ENCODE data around the gene NPTXR. TPM values are rescaled to one million over a fixed set of nuclear protein-coding genes. Genes with fewer than 3 reads are reported as not detected.
A peak's percentile ranks its signal among the peaks of the same experiment; 100 is the strongest.

The NPTXR gene
- total and polyA plus RNA-seq, 4 donors: 0.98 to 5.8 (median 2.8) TPM

GRCh38 chr22:38832005-38832978 lies 11.5 kb downstream of the NPTXR start:
- DNase-seq (peak; percentile 75 to 86 (median 86)), ATAC-seq (ENCODE audit: insufficient read depth, low FRiP score) (no peak)
- Histone ChIP-seq H3K9me3 (ENCODE audit: control insufficient read depth in 4 of 4, insufficient read depth in 3 of 4, low read length in 3 of 4) (no peaks in the 10 kb centered on the region), H3K4me1 (ENCODE audit: control insufficient read depth in 5 of 5, insufficient read depth in 5 of 5, low read length in 5 of 5) (peaks cover 0 to 16% (median 0%) of the 10 kb centered on the region in 5 donors), H3K27ac (ENCODE audit: low read depth in 1 of 2, low read length in 1 of 2) (no peak overlapping the region), H3K36me3 (ENCODE audit: control insufficient read depth in 4 of 4, insufficient read depth in 4 of 4, low read length in 4 of 4) (no peaks in the 10 kb centered on the region), H3K27me3 (ENCODE audit: control insufficient read depth in 3 of 3, insufficient read depth in 3 of 3, low read length in 2 of 3) (no peaks in the 10 kb centered on the region), H3K9ac (ENCODE audit: insufficient read depth in 1 of 2, low read length in 2 of 2) (no peak overlapping the region), H3K4me3 (no peak overlapping the region)
- TF ChIP-seq CTCF (IDR thresholded peaks at IDR 0.05; ENCODE audit: control extremely low read depth, extremely low read depth): no peak
- WGBS, 2 donors: 75 to 84% methylated on average over 30 of the region's 30 CpGs

- 85 to 86% methylated on average over 16 of the region's 16 CpGs for WGBS, 2 donors
- no peaks in the 10 kb centered on the region for H3K27me3 ChIP-seq (ENCODE audit: control insufficient read depth in 3 of 3, insufficient read depth in 3 of 3, low read length in 2 of 3)
- no peak overlapping the region for H3K9ac ChIP-seq (ENCODE audit: insufficient read depth in 1 of 2, low read length in 2 of 2)
- no peak for DNase-seq
- H3K36me3 ChIP-seq (ENCODE audit: control insufficient read depth in 4 of 4, insufficient read depth in 4 of 4, low read length in 4 of 4): no peaks in the 10 kb centered on the region
- H3K4me3 ChIP-seq: no peak overlapping the region
- H3K9me3 ChIP-seq (ENCODE audit: control insufficient read depth in 4 of 4, insufficient read depth in 3 of 4, low read length in 3 of 4): no peaks in the 10 kb centered on the region
- no peak overlapping the region for H3K27ac ChIP-seq (ENCODE audit: low read depth in 1 of 2, low read length in 1 of 2)
- H3K4me1 ChIP-seq (ENCODE audit: control insufficient read depth in 5 of 5, insufficient read depth in 5 of 5, low read length in 5 of 5): peaks cover 0 to 16% (median 0%) of the 10 kb centered on the region in 5 donors
- no peak for ATAC-seq (ENCODE audit: insufficient read depth, low FRiP score)
- no peak for TF ChIP-seq CTCF (IDR thresholded peaks at IDR 0.05; ENCODE audit: control extremely low read depth, extremely low read depth)
Observed at GRCh38 chr22:38831166-38831945, 12.5 kb downstream of the NPTXR start.

GRCh38 chr22:38830845-38831108 lies 13.1 kb downstream of the NPTXR start:
- no peak for ATAC-seq (ENCODE audit: insufficient read depth, low FRiP score)
- no peaks in the 10 kb centered on the region for H3K9me3 ChIP-seq (ENCODE audit: control insufficient read depth in 4 of 4, insufficient read depth in 3 of 4, low read length in 3 of 4)
- H3K36me3 ChIP-seq (ENCODE audit: control insufficient read depth in 4 of 4, insufficient read depth in 4 of 4, low read length in 4 of 4): no peaks in the 10 kb centered on the region
- no peak for DNase-seq
- H3K27ac ChIP-seq (ENCODE audit: low read depth in 1 of 2, low read length in 1 of 2): no peak overlapping the region
- no peak overlapping the region for H3K9ac ChIP-seq (ENCODE audit: insufficient read depth in 1 of 2, low read length in 2 of 2)
- TF ChIP-seq CTCF (IDR thresholded peaks at IDR 0.05; ENCODE audit: control extremely low read depth, extremely low read depth): no peak
- H3K27me3 ChIP-seq (ENCODE audit: control insufficient read depth in 3 of 3, insufficient read depth in 3 of 3, low read length in 2 of 3): no peaks in the 10 kb centered on the region
- WGBS, 2 donors: 76 to 79% methylated on average over 7 of the region's 7 CpGs
- H3K4me1 ChIP-seq (ENCODE audit: control insufficient read depth in 5 of 5, insufficient read depth in 5 of 5, low read length in 5 of 5): peaks cover 0 to 16% (median 0%) of the 10 kb centered on the region in 5 donors
- no peak overlapping the region for H3K4me3 ChIP-seq
